Endothelial cell of hepatic sinusoid (primary cell): ENCODE data around the gene SORCS2.

ENCODE experiments used
- in situ Hi-C: cut with HindIII; loops from 2 replicates; pipeline ENCODE4 v1.10.0; 2017; ENCODE audit warnings: low sequenced_read_pairs

SORCS2 gene

GRCh38 chr4:7260569-7260968, 68.2 kb downstream of the SORCS2 start:
- in situ Hi-C loops: no loop called here

GRCh38 chr4:7261087-7261486, 68.7 kb downstream of the SORCS2 start:
- in situ Hi-C loops: no loop called here

- in situ Hi-C loops: no loop called here
Measured at GRCh38 chr4:7261536-7261935, 69.2 kb downstream of the SORCS2 start.

- in situ Hi-C loops: no loop called here
Measured at GRCh38 chr4:7262134-7262533, 69.8 kb downstream of the SORCS2 start.

GRCh38 chr4:7263166-7263565, 70.8 kb downstream of the SORCS2 start:
- in situ Hi-C loops: no loop called here

GRCh38 chr4:7264694-7265093, 72.4 kb downstream of the SORCS2 start:
- in situ Hi-C loops: no loop called here

- in situ Hi-C loops: no loop called here
Measured at GRCh38 chr4:7266525-7267292, 74.4 kb downstream of the SORCS2 start.

GRCh38 chr4:7267829-7268228, 75.5 kb downstream of the SORCS2 start:
- in situ Hi-C loops: no loop called here

- in situ Hi-C loops: no loop called here
Measured at GRCh38 chr4:7268941-7269340, 76.6 kb downstream of the SORCS2 start.

GRCh38 chr4:7270121-7270520, 77.8 kb downstream of the SORCS2 start:
- in situ Hi-C loops: loop anchor here (5.0 to 10.0 kb wide), 3 partner anchors 42 to 365 kb away; partner anchors contain the start of gene TBC1D14

GRCh38 chr4:7272404-7272803, 80.1 kb downstream of the SORCS2 start:
- in situ Hi-C loops: loop anchor here (5.0 to 10.0 kb wide), 3 partner anchors 40 to 368 kb away; partner anchors contain the start of gene TBC1D14

- in situ Hi-C loops: loop anchor here (5.0 to 10.0 kb wide), 3 partner anchors 38 to 369 kb away; partner anchors contain the start of gene TBC1D14
Measured at GRCh38 chr4:7273738-7274297, 81.5 kb downstream of the SORCS2 start.

- in situ Hi-C loops: loop anchor here (10.0 kb wide), 1 partner anchor 370 kb away; the partner anchor contains the start of gene TBC1D14
Measured at GRCh38 chr4:7275067-7275466, 82.7 kb downstream of the SORCS2 start.

- in situ Hi-C loops: loop anchor here (10.0 kb wide), 1 partner anchor 371 kb away; the partner anchor contains the start of gene TBC1D14
Measured at GRCh38 chr4:7275490-7276154, 83.3 kb downstream of the SORCS2 start.

GRCh38 chr4:7276515-7276914, 84.2 kb downstream of the SORCS2 start:
- in situ Hi-C loops: loop anchor here (10.0 kb wide), 1 partner anchor 372 kb away; the partner anchor contains the start of gene TBC1D14

GRCh38 chr4:7278071-7278765, 85.9 kb downstream of the SORCS2 start:
- in situ Hi-C loops: loop anchor here (10.0 kb wide), 1 partner anchor 373 kb away; the partner anchor contains the start of gene TBC1D14

GRCh38 chr4:7278981-7279380, 86.6 kb downstream of the SORCS2 start:
- in situ Hi-C loops: loop anchor here (10.0 kb wide), 1 partner anchor 374 kb away; the partner anchor contains the start of gene TBC1D14

GRCh38 chr4:7279902-7280301, 87.6 kb downstream of the SORCS2 start:
- in situ Hi-C loops: loop anchor here (10.0 kb wide), 1 partner anchor 375 kb away; the partner anchor contains the start of gene TBC1D14

- in situ Hi-C loops: no loop called here
Measured at GRCh38 chr4:7280926-7281690, 88.8 kb downstream of the SORCS2 start.
